ENCODE measurements around the gene TAS1R2.

The TAS1R2 gene

GRCh38 chr1:18820791-18821641, 38.4 kb downstream of the TAS1R2 start:
- peak; percentile 27 to 64 (median 30) for DNase-seq (ENCODE audit: low read depth in 3 of 3)

GRCh38 chr1:18819986-18820790, 39.3 kb downstream of the TAS1R2 start:
- DNase-seq (ENCODE audit: low read depth in 3 of 3) = no peak

- no peak for DNase-seq (ENCODE audit: low read depth in 3 of 3)
Observed at GRCh38 chr1:18819203-18819602, 40.3 kb downstream of the TAS1R2 start.

GRCh38 chr1:18817795-18818435, 41.5 kb downstream of the TAS1R2 start:
- DNase-seq (ENCODE audit: low read depth in 3 of 3) = no peak

GRCh38 chr1:18817316-18817715, 42.1 kb downstream of the TAS1R2 start:
- DNase-seq (ENCODE audit: low read depth in 3 of 3) = no peak

GRCh38 chr1:18816808-18817207, 42.7 kb downstream of the TAS1R2 start:
- DNase-seq (ENCODE audit: low read depth in 3 of 3) = no peak

GRCh38 chr1:18814874-18815531, 44.5 kb downstream of the TAS1R2 start:
- DNase-seq (ENCODE audit: low read depth in 3 of 3) = no peak

GRCh38 chr1:18814425-18814824, 45.0 kb downstream of the TAS1R2 start:
- DNase-seq (ENCODE audit: low read depth in 3 of 3) = no peak

- no peak for DNase-seq (ENCODE audit: low read depth in 3 of 3)
Observed at GRCh38 chr1:18812453-18812939, 47.0 kb downstream of the TAS1R2 start.

- DNase-seq (ENCODE audit: low read depth in 3 of 3) = no peak
Observed at GRCh38 chr1:18811733-18812452, 47.6 kb downstream of the TAS1R2 start.

GRCh38 chr1:18809953-18810899, 49.2 kb downstream of the TAS1R2 start:
- DNase-seq (ENCODE audit: low read depth in 3 of 3) = no peak

- DNase-seq (ENCODE audit: low read depth in 3 of 3) = no peak
Observed at GRCh38 chr1:18808550-18808949, 50.9 kb downstream of the TAS1R2 start.

- DNase-seq (ENCODE audit: low read depth in 3 of 3) = no peak
Observed at GRCh38 chr1:18807334-18808063, 52.0 kb downstream of the TAS1R2 start.

GRCh38 chr1:18805925-18806849, 53.3 kb downstream of the TAS1R2 start:
- DNase-seq (ENCODE audit: low read depth in 3 of 3) = no peak

- DNase-seq (ENCODE audit: low read depth in 3 of 3) = no peak
Observed at GRCh38 chr1:18805150-18805879, 54.1 kb downstream of the TAS1R2 start.

GRCh38 chr1:18803851-18804250, 55.6 kb downstream of the TAS1R2 start:
- no peak for DNase-seq (ENCODE audit: low read depth in 3 of 3)

- no peak for DNase-seq (ENCODE audit: low read depth in 3 of 3)
Observed at GRCh38 chr1:18803151-18803791, 56.2 kb downstream of the TAS1R2 start.
